Lower leg skin (tissue), 3 donors: ENCODE measurements around the gene NFE2L2.

Experiments used
- POLR2A ChIP-seq, 2 donors: fragments of 450-650 bp; IDR thresholded peaks; one replicate each; pipeline ENCODE4 v1.6.1; 2016 to 2017; ENCODE audit warnings: antibody characterized with exemption in 2 of 2, mild to moderate bottlenecking in 1 of 2, moderate library complexity in 1 of 2
- TF ChIP-seq, protein P1 (sequence below), 3 donors: fragments of 450-650 bp; IDR thresholded peaks; one replicate each; pipeline ENCODE4 v1.5.1; 2016; ENCODE audit warnings: antibody characterized with exemption in 3 of 3, mild to moderate bottlenecking in 3 of 3, moderate library complexity in 2 of 3

DNA sequence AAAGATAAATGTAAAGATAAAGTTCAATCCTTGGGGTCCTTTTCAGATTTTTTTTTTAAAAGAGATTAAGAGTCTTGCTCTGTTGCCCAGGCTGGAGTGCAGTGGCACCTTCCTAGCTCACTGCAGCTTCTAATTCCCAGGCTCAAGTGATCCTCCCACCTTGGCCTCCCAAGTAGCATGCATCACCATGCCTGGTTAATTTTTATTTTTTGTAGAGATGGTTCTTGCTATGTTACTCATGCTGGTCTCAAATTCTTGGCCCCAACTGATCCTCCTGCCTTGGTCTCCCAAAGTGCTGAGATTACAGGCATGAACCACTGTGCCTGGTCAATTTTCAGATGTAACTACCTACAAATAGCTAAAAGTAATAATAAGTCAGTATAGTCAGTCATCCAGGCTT is 21.1 kb downstream of the NFE2L2 start:
- TF ChIP-seq, protein P1, sequence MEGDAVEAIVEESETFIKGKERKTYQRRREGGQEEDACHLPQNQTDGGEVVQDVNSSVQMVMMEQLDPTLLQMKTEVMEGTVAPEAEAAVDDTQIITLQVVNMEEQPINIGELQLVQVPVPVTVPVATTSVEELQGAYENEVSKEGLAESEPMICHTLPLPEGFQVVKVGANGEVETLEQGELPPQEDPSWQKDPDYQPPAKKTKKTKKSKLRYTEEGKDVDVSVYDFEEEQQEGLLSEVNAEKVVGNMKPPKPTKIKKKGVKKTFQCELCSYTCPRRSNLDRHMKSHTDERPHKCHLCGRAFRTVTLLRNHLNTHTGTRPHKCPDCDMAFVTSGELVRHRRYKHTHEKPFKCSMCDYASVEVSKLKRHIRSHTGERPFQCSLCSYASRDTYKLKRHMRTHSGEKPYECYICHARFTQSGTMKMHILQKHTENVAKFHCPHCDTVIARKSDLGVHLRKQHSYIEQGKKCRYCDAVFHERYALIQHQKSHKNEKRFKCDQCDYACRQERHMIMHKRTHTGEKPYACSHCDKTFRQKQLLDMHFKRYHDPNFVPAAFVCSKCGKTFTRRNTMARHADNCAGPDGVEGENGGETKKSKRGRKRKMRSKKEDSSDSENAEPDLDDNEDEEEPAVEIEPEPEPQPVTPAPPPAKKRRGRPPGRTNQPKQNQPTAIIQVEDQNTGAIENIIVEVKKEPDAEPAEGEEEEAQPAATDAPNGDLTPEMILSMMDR (IDR thresholded peaks at IDR 0.05), result no peak
- TF ChIP-seq POLR2A (IDR thresholded peaks at IDR 0.05), result no peak
